Neural progenitor cell (in vitro differentiated cells): Measurements from ENCODE around the gene AFF1. TPM values are rescaled to one million over a fixed set of nuclear protein-coding genes. Genes with fewer than 3 reads are reported as not detected.

Experiments
- DNase-seq: peaks from one replicate; pipeline ENCODE4 v3.0.0-alpha.2; 2016; ENCODE audit warnings: low spot score
- H2AFZ ChIP-seq: fragments of 200-600 bp; sonication (generic); replicated peaks from 2 replicates; pipeline ENCODE4 v1.6.1; 2016; ENCODE audit warnings: antibody characterized with exemption
- H3F3A ChIP-seq: fragments of 200-600 bp; sonication (generic); 2 replicates; pipeline ENCODE4 v1.6.1; 2016; ENCODE audit warnings: antibody characterized with exemption, low read depth
- H3K27ac ChIP-seq: fragments of 200-600 bp; sonication (generic); 2 replicates; pipeline ENCODE4 v1.5.1; 2016; ENCODE audit warnings: mild to moderate bottlenecking
- H3K27me3 ChIP-seq: fragments of 200-600 bp; sonication (generic); 2 replicates; pipeline ENCODE4 v1.6.1; 2016; ENCODE audit warnings: mild to moderate bottlenecking, moderate library complexity
- H3K36me3 ChIP-seq: fragments of 200-600 bp; sonication (generic); 2 replicates; pipeline ENCODE4 v1.5.1; 2016
- H3K4me1 ChIP-seq: fragments of 200-600 bp; sonication (generic); 2 replicates; pipeline ENCODE4 v1.6.1; 2016; ENCODE audit warnings: mixed run types
- H3K4me2 ChIP-seq: fragments of 200-600 bp; sonication (generic); 2 replicates; pipeline ENCODE4 v1.6.1; 2016
- H3K4me3 ChIP-seq: fragments of 200-600 bp; sonication (generic); 2 replicates; pipeline ENCODE4 v1.5.1; 2016
- H3K79me2 ChIP-seq: fragments of 200-600 bp; sonication (generic); 2 replicates; pipeline ENCODE4 v1.6.1; 2016; ENCODE audit warnings: low read depth
- H3K9ac ChIP-seq: fragments of 200-600 bp; sonication (generic); 2 replicates; pipeline ENCODE4 v1.6.1; 2016
- H3K9me3 ChIP-seq: fragments of 200-600 bp; sonication (generic); 2 replicates; pipeline ENCODE4 v1.5.1; 2016; ENCODE audit warnings: low read depth
- H4K20me1 ChIP-seq: fragments of 200-600 bp; sonication (generic); 2 replicates; pipeline ENCODE4 v1.6.1; 2016; ENCODE audit warnings: low read depth
- H3K27ac Mint-ChIP-seq: 3 replicates; pipeline ENCODE4 v1.8.0; 2021; ENCODE audit warnings: mixed read lengths
- H3K27me3 Mint-ChIP-seq: 2 replicates; pipeline ENCODE4 v1.8.0; 2022; ENCODE audit warnings: low read depth, mild to moderate bottlenecking, inconsistent platforms, moderate library complexity, mixed read lengths; ENCODE audit not compliant: insufficient read depth
- H3K36me3 Mint-ChIP-seq: 3 replicates; pipeline ENCODE4 v1.8.0; 2021; ENCODE audit warnings: mixed read lengths
- H3K4me1 Mint-ChIP-seq: 3 replicates; pipeline ENCODE4 v1.8.0; 2021; ENCODE audit warnings: mixed read lengths
- H3K4me3 Mint-ChIP-seq: 3 replicates; pipeline ENCODE4 v1.8.0; 2021; ENCODE audit warnings: mild to moderate bottlenecking, moderate library complexity, mixed read lengths
- H3K9me3 Mint-ChIP-seq: 3 replicates; pipeline ENCODE4 v1.8.0; 2020; ENCODE audit warnings: mixed read lengths
- CTCF ChIP-seq: fragments of 200-600 bp; sonication (generic); IDR thresholded peaks from 2 replicates; pipeline ENCODE4 v1.5.1; 2017; ENCODE audit warnings: antibody characterized with exemption, mild to moderate bottlenecking
- EZH2 ChIP-seq: fragments of 200-600 bp; sonication (generic); IDR thresholded peaks from 2 replicates; pipeline ENCODE4 v1.6.1; 2017; ENCODE audit warnings: antibody characterized with exemption, mild to moderate bottlenecking, moderate library complexity
- EZH2phosphoT487 ChIP-seq: fragments of 200-600 bp; sonication (generic); IDR thresholded peaks from 2 replicates; pipeline ENCODE4 v1.6.1; 2017; ENCODE audit warnings: antibody characterized with exemption
- total RNA-seq: library from RNA; depleted of rRNA; stranded (reverse); fragments of >200 nt; gene quantifications from 2 replicates; pipeline ENCODE4 v1.2.3, GENCODE V29; 2015; ENCODE audit warnings: low replicate concordance

The AFF1 gene
- total RNA-seq, 1 donor from 2014 or later, result 29.0 TPM

GRCh38 chr4:87005690-87006425 is 71.0 kb downstream of the AFF1 start:
- Histone ChIP-seq H3K36me3 (no peaks in the 10 kb centered on the region), H3K27me3 (no peaks in the 10 kb centered on the region), H3K79me2 (peaks cover 69% of the 10 kb centered on the region), H3K4me2 (peak overlapping the region; percentile 92), H3K9me3 (no peaks in the 10 kb centered on the region), H3K4me3 (peak overlapping the region; percentile 76), H3K9ac (peak overlapping the region; percentile 4), H3F3A (peaks cover 63% of the 10 kb centered on the region), H3K27ac (peak overlapping the region; percentile 99), H4K20me1 (peaks cover 31% of the 10 kb centered on the region), H2AFZ (no peak overlapping the region), H3K4me1 (peaks cover 62% of the 10 kb centered on the region)
- H3K27ac Mint-ChIP-seq, result peak overlapping the region; percentile 97
- no peaks in the 10 kb centered on the region for H3K27me3 Mint-ChIP-seq
- no peaks in the 10 kb centered on the region for H3K9me3 Mint-ChIP-seq
- DNase-seq, result peak; percentile 52
- TF ChIP-seq EZH2phosphoT487, result no peak
- TF ChIP-seq CTCF, result no peak
- TF ChIP-seq EZH2, result no peak
- H3K4me3 Mint-ChIP-seq, result peak overlapping the region; percentile 97
- peaks cover 53% of the 10 kb centered on the region for H3K4me1 Mint-ChIP-seq
- H3K36me3 Mint-ChIP-seq, result no peaks in the 10 kb centered on the region

- Mint-ChIP-seq H3K36me3 (no peaks in the 10 kb centered on the region), H3K4me1 (peaks cover 56% of the 10 kb centered on the region), H3K27ac (peak overlapping the region; percentile 97), H3K27me3 (no peaks in the 10 kb centered on the region), H3K4me3 (peak overlapping the region; percentile 97), H3K9me3 (no peaks in the 10 kb centered on the region)
- Histone ChIP-seq H3K9ac (peak overlapping the region; percentile 4), H3K79me2 (peaks cover 74% of the 10 kb centered on the region), H2AFZ (no peak overlapping the region), H3K4me1 (peaks cover 58% of the 10 kb centered on the region), H3F3A (peaks cover 60% of the 10 kb centered on the region), H4K20me1 (peaks cover 35% of the 10 kb centered on the region), H3K4me3 (peak overlapping the region; percentile 76), H3K27me3 (no peaks in the 10 kb centered on the region), H3K27ac (peak overlapping the region; percentile 99), H3K4me2 (peak overlapping the region; percentile 92), H3K9me3 (no peaks in the 10 kb centered on the region), H3K36me3 (no peaks in the 10 kb centered on the region)
- DNase-seq, result no peak
- TF ChIP-seq EZH2 (no peak), EZH2phosphoT487 (no peak), CTCF (no peak)
These were observed 71.5 kb downstream of the AFF1 start for GRCh38 chr4:87006426-87006675.

- Mint-ChIP-seq H3K27ac (peak overlapping the region; percentile 98), H3K27me3 (no peaks in the 10 kb centered on the region), H3K4me1 (peaks cover 55% of the 10 kb centered on the region), H3K9me3 (no peaks in the 10 kb centered on the region), H3K4me3 (peak overlapping the region; percentile 97), H3K36me3 (no peaks in the 10 kb centered on the region)
- H3K9ac ChIP-seq, result peak overlapping the region; percentile 73
- H3F3A ChIP-seq, result peaks cover 54% of the 10 kb centered on the region
- H3K36me3 ChIP-seq, result no peaks in the 10 kb centered on the region
- H2AFZ ChIP-seq, result peak overlapping the region; percentile 88
- peaks cover 39% of the 10 kb centered on the region for H4K20me1 ChIP-seq
- peaks cover 57% of the 10 kb centered on the region for H3K4me1 ChIP-seq
- peaks cover 79% of the 10 kb centered on the region for H3K79me2 ChIP-seq
- peak overlapping the region; percentile 92 for H3K4me2 ChIP-seq
- DNase-seq, result peak; percentile 98
- TF ChIP-seq CTCF (peak; percentile 34), EZH2 (peak; percentile 49), EZH2phosphoT487 (no peak)
- no peaks in the 10 kb centered on the region for H3K9me3 ChIP-seq
- H3K27ac ChIP-seq, result peak overlapping the region; percentile 99
- H3K27me3 ChIP-seq, result no peaks in the 10 kb centered on the region
- H3K4me3 ChIP-seq, result peak overlapping the region; percentile 76
These were observed 72.1 kb downstream of the AFF1 start for GRCh38 chr4:87006676-87007527.
